Body of pancreas (tissue), 4 donors: ENCODE data around the gene EPN2.

Source experiments
- POLR2A ChIP-seq, 3 donors: fragments of 450-650 bp; IDR thresholded peaks; one replicate each; pipeline ENCODE4 v1.6.1; 2016; ENCODE audit warnings: antibody characterized with exemption in 3 of 3, mild to moderate bottlenecking in 2 of 3
- TF ChIP-seq, protein P1 (sequence below), 7 experiments: fragments of 450-650 bp in 4 of 7; fragments of 200-600 bp in 3 of 7; sonication (generic) in 3 of 7; IDR thresholded peaks; one replicate each; pipeline ENCODE4 v1.5.1; 2016 to 2019; ENCODE audit warnings: antibody characterized with exemption in 7 of 7

DNA sequence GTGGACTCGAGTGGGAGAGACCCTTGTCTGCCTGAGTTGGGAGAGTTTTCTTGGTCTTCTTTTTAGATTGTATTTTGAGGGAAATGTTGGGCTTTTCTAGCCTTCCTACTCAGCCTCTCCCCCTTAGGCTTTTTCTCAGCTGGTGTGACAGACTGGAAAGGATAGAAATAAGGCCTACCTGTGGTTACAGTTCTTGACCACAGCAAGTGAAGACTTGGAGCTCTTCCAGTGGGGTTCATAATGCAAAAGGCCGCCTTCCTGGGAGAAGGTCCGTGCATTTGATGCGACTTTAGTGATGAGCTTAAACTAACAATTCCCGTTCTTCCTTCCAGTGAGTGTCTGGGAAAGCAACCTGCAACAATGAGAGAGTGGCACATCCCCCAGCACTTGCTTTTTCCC, 68.6 kb downstream of the EPN2 start:
- TF ChIP-seq, protein P1, sequence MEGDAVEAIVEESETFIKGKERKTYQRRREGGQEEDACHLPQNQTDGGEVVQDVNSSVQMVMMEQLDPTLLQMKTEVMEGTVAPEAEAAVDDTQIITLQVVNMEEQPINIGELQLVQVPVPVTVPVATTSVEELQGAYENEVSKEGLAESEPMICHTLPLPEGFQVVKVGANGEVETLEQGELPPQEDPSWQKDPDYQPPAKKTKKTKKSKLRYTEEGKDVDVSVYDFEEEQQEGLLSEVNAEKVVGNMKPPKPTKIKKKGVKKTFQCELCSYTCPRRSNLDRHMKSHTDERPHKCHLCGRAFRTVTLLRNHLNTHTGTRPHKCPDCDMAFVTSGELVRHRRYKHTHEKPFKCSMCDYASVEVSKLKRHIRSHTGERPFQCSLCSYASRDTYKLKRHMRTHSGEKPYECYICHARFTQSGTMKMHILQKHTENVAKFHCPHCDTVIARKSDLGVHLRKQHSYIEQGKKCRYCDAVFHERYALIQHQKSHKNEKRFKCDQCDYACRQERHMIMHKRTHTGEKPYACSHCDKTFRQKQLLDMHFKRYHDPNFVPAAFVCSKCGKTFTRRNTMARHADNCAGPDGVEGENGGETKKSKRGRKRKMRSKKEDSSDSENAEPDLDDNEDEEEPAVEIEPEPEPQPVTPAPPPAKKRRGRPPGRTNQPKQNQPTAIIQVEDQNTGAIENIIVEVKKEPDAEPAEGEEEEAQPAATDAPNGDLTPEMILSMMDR (IDR thresholded peaks at IDR 0.05), result no peak
- no peak for TF ChIP-seq POLR2A (IDR thresholded peaks at IDR 0.05)
